Kidney (tissue), 14 donors: ENCODE measurements around the gene C1orf21. TPM values are rescaled to one million over a fixed set of nuclear protein-coding genes. Genes with fewer than 3 reads are reported as not detected.

Source experiments
- DNase-seq, 5 donors: peaks; one replicate each; pipeline ENCODE4 v3.0.0-alpha.2; 2013 to 2020
- FAIRE-seq: peaks from 2 replicates; lab custom pipeline; 2012; peaks lifted over from hg19 to GRCh38; lab: Jason Lieb, UNC
- H3K27ac ChIP-seq, 2 donors: one replicate each; pipeline ENCODE4 v1.7.0; 2013; ENCODE audit warnings: low read depth in 2 of 2, low read length in 2 of 2, inconsistent platforms in 1 of 2
- H3K27me3 ChIP-seq: one replicate; pipeline ENCODE4 v1.7.1; 2013; ENCODE audit warnings: low read length, inconsistent platforms; ENCODE audit not compliant: control insufficient read depth, insufficient read depth
- H3K36me3 ChIP-seq, 3 donors: one replicate each; pipeline versions ENCODE4 v1.7.0 to v1.7.1; 2013; ENCODE audit warnings: low read length in 3 of 3, control low read depth in 1 of 3, inconsistent platforms in 1 of 3; ENCODE audit not compliant: insufficient read depth in 3 of 3, control insufficient read depth in 2 of 3
- H3K4me1 ChIP-seq, 3 donors: one replicate each; pipeline versions ENCODE4 v1.7.0 to v1.7.1; 2013; ENCODE audit warnings: low read length in 3 of 3, inconsistent platforms in 1 of 3, low read depth in 1 of 3; ENCODE audit not compliant: control insufficient read depth in 2 of 3, insufficient read depth in 2 of 3
- H3K4me3 ChIP-seq, 3 donors: one replicate each; pipeline versions ENCODE4 v1.7.0 to v1.8.1; 2013; ENCODE audit warnings: low read length in 3 of 3, control low read depth in 1 of 3, inconsistent platforms in 1 of 3
- H3K9ac ChIP-seq, 3 donors: one replicate each; pipeline versions ENCODE4 v1.7.0 to v1.7.1; 2013; ENCODE audit warnings: low read length in 3 of 3, control low read depth in 1 of 3, inconsistent platforms in 1 of 3
- H3K9me3 ChIP-seq, 3 donors: one replicate each; pipeline versions ENCODE4 v1.7.0 to v1.7.1; 2013; ENCODE audit warnings: low read length in 3 of 3, control low read depth in 1 of 3, inconsistent platforms in 1 of 3; ENCODE audit not compliant: control insufficient read depth in 2 of 3, insufficient read depth in 1 of 3
- intact Hi-C: fragments of 100-400 bp; cut with DNase I; formaldehyde crosslinking; loops from one replicate; pipeline ENCODE4 v1.11.1; 2022
- polyA plus RNA-seq: library from polyadenylated mRNA; stranded (reverse); fragments of 350-450 nt; fragmentation: Illumina TruSeq; extraction: RNeasy Lipid Tissue Mini Kit (QIAGEN cat#74804); gene quantifications from one replicate; pipeline ENCODE4 v1.2.3, GENCODE V29; 2014; ENCODE audit warnings: low read depth, low replicate concordance; ENCODE audit not compliant: insufficient read depth
- total RNA-seq: library from RNA; stranded (reverse); fragmentation: NEBNext Ultra II Directional; extraction: Animal tissue kit (Norgen Biotek cat#: 25700); gene quantifications from one replicate; pipeline ENCODE4 v1.2.1, GENCODE V29; 2021
- TF ChIP-seq, protein P1 (sequence below): IDR thresholded peaks from 3 replicates; pipeline ENCODE4 v1.5.1; 2012; ENCODE audit warnings: mild to moderate bottlenecking, moderate library complexity, borderline replicate concordance; ENCODE audit not compliant: insufficient read depth; ENCODE audit errors: extremely low read depth
- donor health status: control.
- donor health status: control.
- donor health status: control.
- donor health status: control.
- donor health status: control.
- donor health status: DM: yes; HTN: yes; CAD: no.
- donor health status: Normal renal cell carcinoma (clear cell type).

The C1orf21 gene
- total and polyA plus RNA-seq, 2 donors from 2014 or later = 18.3 to 18.6 TPM

DNA sequence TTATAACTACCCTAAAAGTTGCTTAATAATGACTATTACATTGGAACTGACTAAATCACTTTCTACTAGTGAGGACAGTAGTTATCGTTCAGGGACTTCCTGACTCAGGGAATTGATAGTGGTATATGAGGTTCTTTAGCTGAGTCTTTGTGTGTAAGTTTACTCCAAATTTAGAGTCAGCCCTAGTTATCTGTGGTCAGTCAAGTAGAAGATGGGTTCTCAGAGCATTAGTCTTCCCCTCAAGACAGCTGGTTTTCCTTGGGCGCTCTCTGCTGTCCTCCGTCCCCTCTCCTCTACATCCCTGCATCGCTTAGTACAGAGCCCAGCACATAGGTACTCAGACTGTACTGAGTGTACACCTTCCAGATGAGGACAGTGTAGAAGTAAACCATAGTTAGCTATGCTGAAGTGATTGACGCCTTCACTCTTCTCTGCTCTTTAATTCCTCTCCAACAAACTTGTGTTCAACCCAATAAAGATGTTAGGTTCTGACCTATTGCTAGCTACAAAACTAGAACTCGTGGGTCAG lies 116.5 kb downstream of the C1orf21 start:
- H3K9me3 ChIP-seq = no peaks in the 10 kb centered on the region
- no peaks in the 10 kb centered on the region for H3K36me3 ChIP-seq
- no peak overlapping the region for H3K4me3 ChIP-seq
- H3K27me3 ChIP-seq = no peaks in the 10 kb centered on the region
- no peak overlapping the region for H3K27ac ChIP-seq
- intact Hi-C loops = no loop called here
- H3K9ac ChIP-seq = no peak overlapping the region
- TF ChIP-seq, protein P1, sequence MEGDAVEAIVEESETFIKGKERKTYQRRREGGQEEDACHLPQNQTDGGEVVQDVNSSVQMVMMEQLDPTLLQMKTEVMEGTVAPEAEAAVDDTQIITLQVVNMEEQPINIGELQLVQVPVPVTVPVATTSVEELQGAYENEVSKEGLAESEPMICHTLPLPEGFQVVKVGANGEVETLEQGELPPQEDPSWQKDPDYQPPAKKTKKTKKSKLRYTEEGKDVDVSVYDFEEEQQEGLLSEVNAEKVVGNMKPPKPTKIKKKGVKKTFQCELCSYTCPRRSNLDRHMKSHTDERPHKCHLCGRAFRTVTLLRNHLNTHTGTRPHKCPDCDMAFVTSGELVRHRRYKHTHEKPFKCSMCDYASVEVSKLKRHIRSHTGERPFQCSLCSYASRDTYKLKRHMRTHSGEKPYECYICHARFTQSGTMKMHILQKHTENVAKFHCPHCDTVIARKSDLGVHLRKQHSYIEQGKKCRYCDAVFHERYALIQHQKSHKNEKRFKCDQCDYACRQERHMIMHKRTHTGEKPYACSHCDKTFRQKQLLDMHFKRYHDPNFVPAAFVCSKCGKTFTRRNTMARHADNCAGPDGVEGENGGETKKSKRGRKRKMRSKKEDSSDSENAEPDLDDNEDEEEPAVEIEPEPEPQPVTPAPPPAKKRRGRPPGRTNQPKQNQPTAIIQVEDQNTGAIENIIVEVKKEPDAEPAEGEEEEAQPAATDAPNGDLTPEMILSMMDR = no peak
- no peak for DNase-seq
- FAIRE-seq = no peak
- H3K4me1 ChIP-seq = peaks cover 0 to 7% (median 0%) of the 10 kb centered on the region in 3 donors

DNA sequence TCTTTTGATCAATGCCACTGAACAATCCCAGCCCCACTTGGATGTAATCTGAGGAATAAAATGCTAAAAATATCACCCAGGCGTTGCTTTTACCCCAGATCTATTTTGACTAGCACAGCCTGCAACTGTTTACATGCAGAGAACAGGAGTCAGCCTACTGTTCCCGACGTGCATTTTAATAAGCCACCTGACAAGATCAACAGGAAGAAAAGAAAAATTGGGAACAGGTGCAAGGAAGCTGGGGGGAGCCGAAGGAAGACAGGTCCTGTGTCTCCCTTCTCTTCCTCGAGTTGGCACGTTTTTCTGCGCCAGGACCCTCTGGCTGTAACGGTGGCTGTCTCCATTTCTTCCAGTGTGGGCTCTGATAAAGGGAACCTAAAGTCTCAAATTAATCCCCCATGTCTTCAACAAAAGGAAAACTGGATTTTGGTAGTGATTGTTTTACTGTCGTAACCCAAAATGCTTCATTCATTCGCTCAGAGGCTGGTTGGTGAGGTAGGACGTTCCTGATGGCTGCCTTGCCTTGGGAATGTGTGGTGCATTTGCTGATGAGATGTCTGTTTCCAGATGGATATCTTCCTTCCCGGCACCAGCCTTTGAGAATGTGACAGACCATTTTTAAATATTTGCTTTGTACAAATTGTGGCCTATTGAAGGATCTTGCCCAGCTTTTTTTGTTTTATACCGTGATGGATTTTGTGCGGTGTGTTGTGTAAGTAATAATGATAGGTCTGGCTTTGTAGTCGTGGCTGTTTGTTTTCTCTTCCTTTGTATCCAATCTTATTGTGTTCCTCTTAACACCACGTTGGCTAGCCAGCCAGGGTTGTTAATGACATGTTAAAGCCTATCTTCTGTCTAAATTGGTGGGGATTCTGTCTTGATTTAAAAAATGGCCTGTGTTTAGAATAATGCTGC lies 117.5 kb downstream of the C1orf21 start:
- H3K36me3 ChIP-seq = no peaks in the 10 kb centered on the region
- H3K9me3 ChIP-seq = no peaks in the 10 kb centered on the region
- H3K27ac ChIP-seq = no peak overlapping the region
- intact Hi-C loops = no loop called here
- no peak overlapping the region for H3K9ac ChIP-seq
- H3K4me3 ChIP-seq = no peak overlapping the region
- TF ChIP-seq, protein P1 = no peak
- H3K27me3 ChIP-seq = no peaks in the 10 kb centered on the region
- no peak for FAIRE-seq
- no peak for DNase-seq
- H3K4me1 ChIP-seq = peaks cover 0 to 7% (median 0%) of the 10 kb centered on the region in 3 donors

DNA sequence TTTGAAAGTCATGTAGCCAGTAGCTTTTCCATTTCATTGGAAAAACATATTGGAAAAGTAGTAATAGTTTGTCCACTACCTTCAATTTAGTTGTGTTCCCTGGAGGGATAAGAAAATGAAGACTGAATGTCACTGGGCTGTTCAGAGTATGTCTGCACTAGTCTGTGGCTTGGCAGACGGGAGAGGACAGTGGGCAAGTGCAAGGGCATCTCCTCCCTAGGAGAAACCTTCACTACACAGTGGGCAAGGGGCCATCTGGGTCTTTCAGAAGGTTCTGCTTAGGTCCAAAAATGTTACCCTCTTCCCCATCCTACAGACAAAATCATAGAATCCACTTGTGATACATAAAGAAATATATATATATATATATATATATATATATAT lies 118.1 kb downstream of the C1orf21 start:
- Histone ChIP-seq H3K36me3 (no peaks in the 10 kb centered on the region), H3K4me3 (no peak overlapping the region), H3K27me3 (no peaks in the 10 kb centered on the region), H3K9me3 (no peaks in the 10 kb centered on the region), H3K9ac (no peak overlapping the region), H3K4me1 (peaks cover 0 to 7% (median 0%) of the 10 kb centered on the region in 3 donors), H3K27ac (no peak overlapping the region)
- FAIRE-seq (no peak), DNase-seq (no peak)
- intact Hi-C loops = no loop called here
- TF ChIP-seq, protein P1 = no peak
